NCI-H1436 (cell line): ENCODE measurements around the gene CRISPLD2.

ENCODE experiments used
- DNase-seq: peaks from one replicate; lab custom pipeline; 2025; lab: John Stamatoyannopoulos, UW

The CRISPLD2 gene

DNA sequence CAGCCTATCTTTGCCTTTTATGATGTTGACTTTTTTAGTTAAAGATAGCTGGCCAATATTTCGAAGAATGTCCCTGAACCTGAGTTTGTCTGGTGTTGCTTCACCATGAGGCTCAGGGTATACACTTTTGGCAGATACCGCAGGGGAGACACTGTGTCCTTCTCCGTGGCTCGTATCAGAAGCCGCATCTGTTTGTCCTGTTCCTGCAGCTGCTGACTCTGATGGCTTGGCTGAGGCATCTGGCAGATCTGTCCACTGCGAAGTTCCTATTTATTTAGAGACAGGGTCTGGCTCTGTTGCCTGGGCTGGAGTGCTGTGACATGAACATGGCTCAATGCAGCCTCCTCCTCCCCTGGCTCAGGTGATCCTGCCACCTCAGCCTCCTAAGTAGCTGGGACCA lies 93.5 kb downstream of the CRISPLD2 start:
- DNase-seq: no peak

DNA sequence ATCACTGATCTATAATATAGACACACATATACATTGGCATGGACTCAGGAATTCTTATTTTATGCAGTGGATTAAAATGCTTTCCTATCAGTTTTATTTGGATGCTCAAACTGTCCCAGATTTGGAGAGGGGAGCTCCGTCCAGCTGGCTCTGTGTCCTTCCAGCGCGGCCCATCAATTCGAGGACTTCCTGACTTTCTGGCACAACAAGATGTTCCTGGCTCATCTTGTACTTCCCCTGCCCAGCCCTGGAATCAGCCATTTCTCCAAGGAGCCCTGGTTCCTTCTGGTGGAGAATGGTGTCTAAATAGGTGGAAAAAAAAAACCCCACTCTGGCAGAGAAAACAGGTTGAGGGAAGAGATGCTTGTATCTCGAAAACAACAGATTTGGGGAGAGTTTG lies 94.5 kb downstream of the CRISPLD2 start:
- no peak for DNase-seq

GRCh38 chr16:84916178-84916577 lies 96.4 kb downstream of the CRISPLD2 start:
- DNase-seq: no peak

DNA sequence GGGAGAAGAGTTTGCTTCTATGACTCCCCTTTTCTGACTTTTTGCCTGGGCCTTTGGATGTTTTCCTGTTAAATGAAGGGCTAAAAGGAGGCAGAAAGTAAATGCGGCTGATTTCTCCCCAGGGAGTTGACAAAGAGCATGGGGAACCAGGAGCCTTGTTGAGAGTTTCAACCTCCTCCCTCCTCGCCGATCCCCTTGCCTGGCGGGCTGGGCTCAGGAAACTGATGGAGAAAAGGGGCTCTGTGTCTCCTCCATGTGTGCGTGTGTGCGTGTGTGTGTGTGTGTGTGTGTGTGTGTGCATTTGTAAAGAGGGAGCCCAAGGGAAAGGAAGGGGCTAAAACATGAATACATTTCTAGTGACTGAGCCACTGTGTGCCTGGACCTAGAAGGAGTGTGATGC lies 97.1 kb downstream of the CRISPLD2 start:
- peak; percentile 10 for DNase-seq

- no peak for DNase-seq
Measured at GRCh38 chr16:84917492-84917891, 97.7 kb downstream of the CRISPLD2 start.

DNA sequence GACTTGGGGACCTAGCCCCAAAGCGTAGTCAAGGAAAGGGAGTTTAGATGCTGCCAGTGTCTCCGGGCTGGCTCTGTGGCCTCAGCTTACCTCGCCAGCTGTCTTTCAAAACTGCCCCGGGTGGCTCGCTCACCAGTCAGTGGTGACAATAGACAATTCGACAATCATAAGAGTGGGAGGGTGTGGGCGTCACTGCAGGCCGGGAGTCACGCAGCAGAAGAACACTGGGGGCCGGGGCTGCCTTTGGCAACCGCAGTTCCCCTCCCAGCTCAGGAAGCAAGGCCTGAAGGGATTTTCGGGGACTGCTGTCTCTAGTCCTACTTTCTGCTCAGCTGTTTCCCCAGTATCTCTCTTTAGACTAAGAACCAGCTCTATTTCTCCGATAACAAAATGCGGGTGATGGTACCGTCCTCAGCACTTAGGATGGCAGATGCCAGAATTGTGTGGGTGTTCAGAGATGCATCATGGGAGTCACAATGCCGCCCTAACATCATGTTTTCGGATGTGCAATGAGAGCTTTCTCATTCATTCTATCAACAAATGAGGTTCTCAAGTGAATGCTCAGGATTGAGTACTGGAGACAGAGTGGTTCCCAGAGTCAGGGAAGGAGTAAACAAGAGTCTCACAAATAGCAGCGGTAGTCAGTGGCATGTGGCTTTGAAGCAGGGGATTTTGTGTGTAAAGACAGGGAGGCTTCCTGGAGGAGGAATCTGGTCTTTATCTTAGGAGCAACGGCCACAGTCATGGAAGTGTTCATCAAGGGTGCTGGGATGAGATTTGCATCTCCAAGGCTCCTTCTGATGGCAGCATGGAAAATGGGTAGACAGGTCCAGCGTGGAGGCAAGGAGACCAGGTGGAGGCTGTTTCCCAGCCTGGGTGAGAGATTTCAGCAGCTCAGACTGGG lies 98.5 kb downstream of the CRISPLD2 start:
- DNase-seq: no peak

DNA sequence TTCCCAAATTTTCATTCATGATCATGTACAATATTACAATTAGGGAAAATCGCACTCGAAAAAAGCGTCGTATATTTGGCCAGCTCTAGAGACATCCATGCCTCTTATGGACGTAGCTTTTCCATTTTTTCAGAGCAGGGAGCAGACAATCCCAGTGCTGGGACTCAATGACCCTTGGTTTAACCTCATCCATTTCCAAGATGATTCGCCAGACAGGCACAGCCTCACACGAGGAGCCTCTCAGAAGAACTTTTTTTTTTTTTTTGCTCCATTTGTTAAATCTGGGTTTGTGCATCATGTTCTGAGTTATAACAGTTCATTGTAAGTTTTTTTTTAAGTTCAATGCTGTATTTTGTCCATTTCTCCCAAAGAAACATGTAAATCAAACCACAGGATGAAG lies 99.5 kb downstream of the CRISPLD2 start:
- DNase-seq: no peak

GRCh38 chr16:84919708-84920107 lies 99.9 kb downstream of the CRISPLD2 start:
- no peak for DNase-seq

- DNase-seq: no peak
Measured at GRCh38 chr16:84920333-84920732, 100.5 kb downstream of the CRISPLD2 start.

DNA sequence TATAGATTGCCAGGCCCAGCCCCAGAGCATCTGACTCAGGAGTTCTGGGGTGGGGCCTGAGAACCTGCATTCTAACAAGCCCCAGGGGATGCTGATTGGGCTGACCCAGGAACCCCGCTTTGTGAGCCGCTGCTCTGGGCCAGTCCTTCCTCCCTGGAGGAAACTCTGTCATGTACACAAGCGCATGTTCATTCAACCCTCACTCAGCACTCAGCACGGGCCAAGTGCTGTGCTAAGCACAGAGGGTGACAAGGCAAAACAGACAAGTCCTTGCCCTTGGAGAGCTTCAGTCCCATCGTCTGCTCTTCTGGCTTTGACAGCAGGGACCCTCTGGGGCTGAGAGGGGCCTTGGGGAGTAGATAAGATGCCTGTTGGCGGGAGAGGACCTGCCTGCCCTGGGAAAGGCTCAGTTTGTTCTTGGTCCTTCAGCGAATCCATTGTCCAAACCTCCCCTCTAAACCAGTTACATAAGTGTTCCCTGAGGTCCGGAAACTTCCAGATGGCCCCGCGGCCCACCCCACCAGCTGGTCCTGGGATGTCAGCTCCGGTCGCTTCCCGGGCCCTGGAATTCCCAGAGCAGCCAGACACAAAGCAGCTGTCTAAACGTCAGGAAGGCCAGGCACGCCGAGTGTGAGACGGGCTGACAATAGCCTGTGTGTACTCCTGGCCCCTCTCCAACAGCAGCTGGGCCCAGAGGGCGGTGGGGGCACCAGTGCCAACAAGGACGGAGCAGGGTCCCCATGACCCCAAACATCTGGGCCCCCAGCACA lies 102.8 kb downstream of the CRISPLD2 start:
- DNase-seq: peak; percentile 10

DNA sequence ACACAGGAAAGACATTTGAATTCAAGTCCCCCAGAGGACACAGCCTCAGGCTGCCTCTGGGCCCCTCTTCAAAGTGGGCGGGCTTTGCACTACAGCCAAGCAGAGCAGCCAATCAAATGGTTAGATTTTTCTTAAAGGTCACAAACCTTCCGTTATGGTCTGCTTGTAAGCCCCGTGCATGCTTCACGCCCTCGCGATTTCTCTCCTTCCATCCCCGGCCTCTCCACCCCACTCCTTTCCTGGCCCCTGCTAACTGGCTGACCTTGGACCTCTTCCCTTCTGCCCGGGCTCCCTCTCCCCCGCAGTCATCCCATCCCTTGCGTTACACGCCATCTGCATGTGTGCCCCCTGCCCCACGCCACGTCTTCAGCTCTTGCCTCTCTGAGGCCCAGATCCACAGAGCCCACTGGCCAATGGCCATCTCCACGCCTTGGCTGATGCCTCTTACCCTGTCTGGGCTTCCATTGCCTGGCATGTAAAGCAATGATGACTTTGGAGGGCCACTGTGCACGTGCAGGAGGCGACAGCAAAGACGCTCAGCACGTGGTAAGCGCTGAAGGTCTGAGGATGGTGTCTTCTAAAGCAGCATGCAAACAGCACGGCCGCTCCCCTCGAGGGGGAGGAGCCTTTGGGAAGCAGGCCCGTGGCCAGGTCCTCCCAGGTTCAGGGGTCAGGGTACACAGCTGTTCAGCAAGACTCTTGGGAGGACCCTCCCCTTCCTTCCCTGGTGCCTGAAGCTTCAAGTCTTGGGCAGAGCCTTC lies 104.7 kb downstream of the CRISPLD2 start:
- DNase-seq: no peak

DNA sequence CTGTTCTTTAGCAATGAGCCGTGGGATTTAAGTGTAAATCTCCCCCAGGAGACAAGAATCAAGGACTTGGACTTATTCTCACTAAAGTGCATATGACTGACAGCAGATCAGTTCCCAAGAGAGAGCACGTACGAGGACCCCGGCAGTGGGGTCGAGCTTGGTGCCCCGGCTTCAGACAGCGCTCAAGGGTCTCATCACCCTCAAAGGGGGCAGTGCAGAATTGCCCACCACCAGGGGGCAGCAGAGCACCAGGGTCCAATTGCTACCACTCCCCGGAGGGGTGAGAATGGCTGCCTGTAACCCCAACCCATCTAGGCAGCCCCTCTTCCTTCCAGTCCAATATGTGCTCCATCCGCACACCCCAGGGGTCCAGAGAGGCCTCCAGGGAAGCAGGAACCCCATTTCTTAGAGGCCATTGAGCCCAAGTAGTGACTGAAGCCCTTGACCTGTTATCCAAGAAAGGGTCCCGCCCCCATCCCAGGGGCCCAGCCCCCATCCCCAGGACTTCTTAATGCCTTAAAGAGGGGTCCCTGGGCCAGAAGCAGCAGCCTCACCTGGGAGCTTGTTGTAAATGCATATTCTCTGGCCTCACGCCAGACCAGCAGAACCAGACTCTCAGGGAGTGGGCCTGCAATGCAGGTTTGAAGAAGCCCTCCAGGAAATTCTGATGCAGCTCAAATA lies 105.4 kb downstream of the CRISPLD2 start:
- peak; percentile 38 for DNase-seq

DNA sequence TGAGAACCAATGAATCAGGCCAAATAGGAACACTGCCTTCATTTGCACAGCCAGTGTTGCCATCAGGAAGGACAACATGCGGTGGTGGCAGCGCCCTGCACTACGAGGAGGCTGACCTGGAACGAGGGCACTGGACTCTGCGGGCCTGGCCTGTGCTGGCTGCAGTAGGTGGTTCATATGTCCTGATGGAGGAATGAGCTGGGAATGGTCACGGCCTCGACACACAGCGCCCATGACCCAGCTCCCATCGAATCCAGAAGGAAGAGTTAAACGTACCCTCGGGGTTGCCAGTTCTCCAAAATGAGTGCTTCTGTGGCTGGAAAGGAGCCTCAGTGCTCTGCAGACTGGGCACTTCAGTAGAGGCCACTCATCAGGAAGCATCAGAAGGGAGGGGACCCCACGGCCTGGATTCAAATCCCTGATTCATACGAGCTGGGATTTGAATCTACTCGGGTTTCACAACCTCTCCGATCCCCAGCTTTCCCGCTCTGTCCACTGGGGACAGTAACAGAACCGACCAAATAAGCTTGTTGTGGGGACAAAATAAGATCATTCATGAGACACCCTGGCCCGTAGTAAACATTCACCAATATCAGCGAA lies 106.1 kb downstream of the CRISPLD2 start:
- DNase-seq: no peak

DNA sequence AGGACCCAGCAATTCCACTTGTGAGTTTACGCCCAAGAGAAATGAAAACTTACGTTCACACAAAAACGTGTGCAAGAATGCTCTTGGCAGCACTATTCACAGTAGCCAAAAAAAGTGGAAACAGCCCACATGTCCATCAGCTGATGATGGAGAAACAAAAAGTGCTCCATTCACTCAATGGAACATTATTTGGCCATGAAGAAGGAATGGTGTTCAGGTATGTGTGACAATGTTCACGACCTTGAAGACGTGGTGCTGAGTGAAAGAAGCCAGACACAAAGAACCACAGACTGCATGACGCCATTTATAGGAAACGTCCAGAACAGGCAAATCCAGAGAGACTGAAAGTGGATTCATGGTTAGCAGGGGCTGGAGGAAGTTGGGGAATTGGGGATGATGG lies 106.7 kb downstream of the CRISPLD2 start:
- no peak for DNase-seq

DNA sequence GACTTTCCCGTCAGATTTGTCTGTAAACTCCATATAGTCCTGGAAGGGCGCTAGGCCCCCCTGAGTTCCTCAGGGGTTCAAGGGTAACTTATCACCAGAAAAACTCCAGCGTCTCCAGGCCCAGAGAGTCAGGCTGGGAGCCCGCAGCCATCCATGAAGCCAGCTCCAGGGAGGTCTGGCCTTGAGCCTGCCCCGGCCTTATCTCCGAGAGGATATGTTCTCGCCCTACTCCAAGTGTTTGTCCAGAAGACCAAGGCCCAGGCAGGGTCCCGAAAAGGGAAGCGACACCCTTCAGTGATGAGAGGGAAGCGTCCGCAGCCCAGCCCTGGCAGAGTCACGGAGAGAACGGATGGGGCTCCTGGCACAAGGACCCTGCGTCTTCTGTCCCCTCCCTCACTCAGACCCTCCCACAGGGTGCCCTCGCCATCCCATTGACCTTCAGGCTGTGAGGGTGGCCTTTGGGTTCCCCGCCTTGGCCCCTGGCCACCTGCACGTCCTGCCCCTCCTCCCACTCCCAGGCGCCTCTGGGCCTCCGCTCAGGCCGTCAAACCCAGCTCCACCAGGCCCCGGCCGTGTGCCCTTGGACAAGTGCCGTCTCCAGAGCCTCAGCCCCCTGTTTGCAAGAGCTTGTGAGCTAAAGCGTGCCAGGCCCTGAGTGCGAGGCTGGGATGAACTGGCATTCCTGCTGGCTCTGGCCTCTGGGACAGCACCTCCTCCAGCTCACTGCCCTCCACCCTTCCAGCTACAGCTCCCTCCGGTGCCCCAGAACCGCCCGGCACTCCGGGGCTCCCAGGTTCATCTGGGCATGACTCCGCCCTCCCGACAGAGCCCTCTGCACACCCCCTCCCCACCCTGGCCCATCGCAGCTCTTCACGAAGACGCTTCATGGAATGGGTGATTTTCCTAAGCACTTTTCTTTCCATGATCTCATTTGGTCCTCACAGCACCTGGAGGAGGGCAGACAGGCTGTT lies 108.1 kb downstream of the CRISPLD2 start:
- no peak for DNase-seq

GRCh38 chr16:84928679-84929420 lies 109.1 kb downstream of the CRISPLD2 start:
- no peak for DNase-seq

GRCh38 chr16:84929421-84930297 lies 109.9 kb downstream of the CRISPLD2 start:
- no peak for DNase-seq

DNA sequence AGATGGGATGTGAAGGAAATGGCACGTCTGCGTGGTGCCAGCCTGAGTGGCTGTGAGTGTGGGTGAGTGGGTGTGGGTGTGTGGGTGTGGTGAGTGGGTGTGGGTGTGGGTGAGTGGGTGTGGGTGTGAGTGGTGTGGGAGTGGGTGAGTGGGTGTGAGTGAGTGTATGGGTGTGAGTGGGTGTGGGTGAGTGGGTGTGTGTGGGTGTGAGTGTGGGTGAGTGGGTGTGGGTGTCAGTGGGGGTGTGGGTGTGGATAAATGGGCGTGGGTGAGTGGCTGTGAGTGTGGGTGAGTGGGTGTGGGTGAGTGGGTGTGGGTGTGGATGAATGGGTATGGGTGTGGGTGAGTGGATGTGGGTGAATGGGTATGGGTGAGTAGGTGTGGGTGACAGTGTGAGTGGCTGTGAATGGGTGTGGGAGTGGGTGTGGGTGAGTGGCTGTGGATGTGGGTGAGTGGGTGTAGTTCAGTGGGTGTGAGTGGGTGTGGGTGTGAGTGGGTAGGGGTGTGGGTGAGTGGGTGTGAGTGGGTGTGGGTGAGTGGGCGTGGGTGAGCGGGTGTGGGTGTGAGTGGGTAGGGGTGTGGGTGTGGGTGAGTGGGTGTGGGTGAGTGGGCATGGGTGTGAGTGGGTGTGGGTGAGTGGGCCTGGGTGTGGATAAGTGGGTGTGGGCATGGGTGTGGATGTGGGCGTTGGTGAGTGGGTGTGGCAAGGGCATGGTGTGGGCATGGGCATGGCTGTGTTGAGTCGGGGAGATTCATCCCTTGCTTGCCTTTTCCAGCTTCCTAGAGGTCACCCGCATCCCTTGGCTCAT lies 110.7 kb downstream of the CRISPLD2 start:
- no peak for DNase-seq
